HEK293 (cell line): Measurements from ENCODE around the gene PDGFC.
A peak's percentile ranks its signal among the peaks of the same experiment; 100 is the strongest.

ENCODE experiments used
- CTCF ChIA-PET: fragments of 350-600 bp; formaldehyde crosslinking; extraction: SDS; loops from one replicate; lab custom pipeline; 2021; ENCODE audit warnings: antibody characterized with exemption; lab: Yijun Ruan, JAX
- POLR2A ChIA-PET: fragments of 300-600 bp; formaldehyde crosslinking; extraction: SDS; loops from one replicate; lab custom pipeline; 2020; ENCODE audit warnings: antibody characterized with exemption, inconsistent platforms; lab: Yijun Ruan, JAX
- H3K27ac ChIP-seq: fragments of 200-500 bp; sonication (Bioruptor generic); 2 replicates; pipeline ENCODE4 v1.5.1; 2014; ENCODE audit warnings: low read depth, low read length, control low read depth, inconsistent platforms; ENCODE audit errors: extremely low read depth
- H3K36me3 ChIP-seq, 2 experiments: fragments of 200-500 bp in 1 of 2; sonication (Bioruptor generic) in 1 of 2; 1 replicate in 1 of 2; 2 replicates in 1 of 2; pipeline ENCODE4 v1.5.1; 2014 to 2017; ENCODE audit warnings: inconsistent platforms in 2 of 2, low read length in 2 of 2; ENCODE audit not compliant: control insufficient read depth in 2 of 2, insufficient read depth in 1 of 2
- H3K4me1 ChIP-seq: fragments of 200-500 bp; sonication (Bioruptor generic); 2 replicates; pipeline ENCODE4 v1.5.1; 2014; ENCODE audit warnings: mild to moderate bottlenecking, low read length, inconsistent platforms; ENCODE audit not compliant: control insufficient read depth, insufficient read depth
- H3K4me3 ChIP-seq: 2 replicates; pipeline ENCODE4 v1.5.1; 2011; ENCODE audit warnings: low read depth, mild to moderate bottlenecking, control low read depth, low read length, moderate library complexity
- H3K9me3 ChIP-seq: fragments of 200-500 bp; sonication (Bioruptor generic); 2 replicates; pipeline ENCODE4 v1.5.1; 2014; ENCODE audit warnings: low read depth, low read length, inconsistent platforms; ENCODE audit not compliant: control insufficient read depth, insufficient read depth
- MYNN ChIP-seq: fragments of 450-650 bp; formaldehyde crosslinking; IDR thresholded peaks from 2 replicates; pipeline ENCODE4 v1.5.1; 2016; ENCODE audit warnings: missing biosample characterization, missing genetic modification characterization, borderline replicate concordance
- OSR2 ChIP-seq: fragments of 450-650 bp; formaldehyde crosslinking; IDR thresholded peaks from 2 replicates; pipeline ENCODE4 v1.5.1; 2016; ENCODE audit warnings: missing biosample characterization, missing genetic modification characterization
- PRDM1 ChIP-seq: fragments of 450-650 bp; formaldehyde crosslinking; IDR thresholded peaks from 2 replicates; pipeline ENCODE4; 2016; ENCODE audit warnings: missing biosample characterization, missing genetic modification characterization
- PRDM6 ChIP-seq: fragments of 450-650 bp; formaldehyde crosslinking; IDR thresholded peaks from 2 replicates; pipeline ENCODE4 v1.5.1; 2017; ENCODE audit warnings: missing biosample characterization, missing genetic modification characterization
- ZBTB20 ChIP-seq: fragments of 450-650 bp; formaldehyde crosslinking; IDR thresholded peaks from 2 replicates; pipeline ENCODE4 v1.5.1; 2016; ENCODE audit warnings: missing biosample characterization, missing genetic modification characterization
- ZNF133 ChIP-seq: fragments of 450-650 bp; formaldehyde crosslinking; IDR thresholded peaks from 2 replicates; pipeline ENCODE4 v1.5.1; 2016; ENCODE audit warnings: missing biosample characterization, missing genetic modification characterization
- ZNF184 ChIP-seq: fragments of 450-650 bp; IDR thresholded peaks from 2 replicates; pipeline ENCODE4 v1.5.1; 2018; ENCODE audit warnings: missing biosample characterization, mild to moderate bottlenecking, missing genetic modification characterization
- ZNF23 ChIP-seq: fragments of 450-650 bp; formaldehyde crosslinking; IDR thresholded peaks from 2 replicates; pipeline ENCODE4 v1.5.1; 2016; ENCODE audit warnings: missing biosample characterization, missing genetic modification characterization, borderline replicate concordance
- ZNF311 ChIP-seq: fragments of 450-650 bp; formaldehyde crosslinking; IDR thresholded peaks from 2 replicates; pipeline ENCODE4 v1.5.1; 2017; ENCODE audit warnings: missing biosample characterization, missing genetic modification characterization, borderline replicate concordance
- ZNF335 ChIP-seq: fragments of 450-650 bp; formaldehyde crosslinking; conservative IDR thresholded peaks from 2 replicates; pipeline ENCODE4 v1.5.1; 2016; ENCODE audit warnings: missing biosample characterization, missing genetic modification characterization
- ZNF449 ChIP-seq: fragments of 450-650 bp; formaldehyde crosslinking; IDR thresholded peaks from 2 replicates; pipeline ENCODE4 v1.5.1; 2017; ENCODE audit warnings: missing biosample characterization, mild to moderate bottlenecking, missing genetic modification characterization, moderate library complexity
- ZNF513 ChIP-seq: fragments of 450-650 bp; IDR thresholded peaks from 2 replicates; pipeline ENCODE4 v1.5.1; 2018; ENCODE audit warnings: missing biosample characterization, missing genetic modification characterization
- ZNF560 ChIP-seq: fragments of 450-650 bp; formaldehyde crosslinking; IDR thresholded peaks from 2 replicates; pipeline ENCODE4 v1.5.1; 2017; ENCODE audit warnings: missing biosample characterization, missing genetic modification characterization, borderline replicate concordance
- ZNF600 ChIP-seq: fragments of 450-650 bp; formaldehyde crosslinking; IDR thresholded peaks from 2 replicates; pipeline ENCODE4 v1.5.1; 2016; ENCODE audit warnings: missing biosample characterization, missing genetic modification characterization
- ZNF654 ChIP-seq: fragments of 450-650 bp; formaldehyde crosslinking; IDR thresholded peaks from 2 replicates; pipeline ENCODE4 v1.5.1; 2016; ENCODE audit warnings: low read depth, missing biosample characterization, missing genetic modification characterization
- TF ChIP-seq, protein P1 (sequence below): fragments of 450-650 bp; formaldehyde crosslinking; IDR thresholded peaks from 2 replicates; pipeline ENCODE4 v1.5.1; 2016; ENCODE audit warnings: missing biosample characterization, missing genetic modification characterization
- TF ChIP-seq, protein P2 (sequence below): fragments of 450-650 bp; formaldehyde crosslinking; IDR thresholded peaks from 2 replicates; pipeline ENCODE4 v1.5.1; 2016; ENCODE audit warnings: missing biosample characterization, missing genetic modification characterization, low read depth

PDGFC gene

GRCh38 chr4:156970501-156971164 lies 966 bp downstream of the PDGFC start:
- CTCF ChIA-PET = interaction anchor here (0.6 to 2.1 kb wide), 6 partner anchors 12 to 833 kb away, joined by 3 to 8 read pairs (median 4); no protein-coding TSS in a partner anchor
- POLR2A ChIA-PET = interaction anchor here (1.6 kb wide), 1 partner anchor 496 kb away, joined by 4 read pairs; no protein-coding TSS in a partner anchor
- 0 out of 2 replicates have a peak, but pooled peaks have one; percentile 16 for TF ChIP-seq OSR2
- TF ChIP-seq, protein P1, sequence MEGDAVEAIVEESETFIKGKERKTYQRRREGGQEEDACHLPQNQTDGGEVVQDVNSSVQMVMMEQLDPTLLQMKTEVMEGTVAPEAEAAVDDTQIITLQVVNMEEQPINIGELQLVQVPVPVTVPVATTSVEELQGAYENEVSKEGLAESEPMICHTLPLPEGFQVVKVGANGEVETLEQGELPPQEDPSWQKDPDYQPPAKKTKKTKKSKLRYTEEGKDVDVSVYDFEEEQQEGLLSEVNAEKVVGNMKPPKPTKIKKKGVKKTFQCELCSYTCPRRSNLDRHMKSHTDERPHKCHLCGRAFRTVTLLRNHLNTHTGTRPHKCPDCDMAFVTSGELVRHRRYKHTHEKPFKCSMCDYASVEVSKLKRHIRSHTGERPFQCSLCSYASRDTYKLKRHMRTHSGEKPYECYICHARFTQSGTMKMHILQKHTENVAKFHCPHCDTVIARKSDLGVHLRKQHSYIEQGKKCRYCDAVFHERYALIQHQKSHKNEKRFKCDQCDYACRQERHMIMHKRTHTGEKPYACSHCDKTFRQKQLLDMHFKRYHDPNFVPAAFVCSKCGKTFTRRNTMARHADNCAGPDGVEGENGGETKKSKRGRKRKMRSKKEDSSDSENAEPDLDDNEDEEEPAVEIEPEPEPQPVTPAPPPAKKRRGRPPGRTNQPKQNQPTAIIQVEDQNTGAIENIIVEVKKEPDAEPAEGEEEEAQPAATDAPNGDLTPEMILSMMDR (tag by site-specific recombination) = peak; percentile 53; the same call in 1 of the 2 replicates
- TF ChIP-seq ZNF23 = no peak
- TF ChIP-seq ZNF600 (tag by site-specific recombination) = peak; percentile 69
- peak; percentile 28; the same call in 1 of the 2 replicates for TF ChIP-seq ZNF335
- peak; percentile 29; the same call in 1 of the 2 replicates for TF ChIP-seq ZBTB20 (tag by site-specific recombination)
- Histone ChIP-seq H3K36me3 (no peaks in the 10 kb centered on the region), H3K4me1 (peaks cover 10% of the 10 kb centered on the region), H3K9me3 (no peaks in the 10 kb centered on the region), H3K4me3 (peak overlapping the region; percentile 81), H3K27ac (peak overlapping the region; percentile 95)

- Histone ChIP-seq H3K27ac (peak overlapping the region; percentile 95; the same call in 1 of the 2 replicates), H3K9me3 (no peaks in the 10 kb centered on the region), H3K36me3 (no peaks in the 10 kb centered on the region), H3K4me3 (peak overlapping the region; percentile 81), H3K4me1 (peaks cover 10% of the 10 kb centered on the region)
- TF ChIP-seq ZNF513 (no peak), ZNF560 (no peak), PRDM6 (peak; percentile 48), PRDM1 (peak; percentile 69), MYNN (tag by site-specific recombination) (no peak)
- CTCF ChIA-PET = interaction anchor here (1.1 to 2.2 kb wide), 3 partner anchors 35 to 175 kb away, joined by 3 to 13 read pairs (median 5); no protein-coding TSS in a partner anchor
- POLR2A ChIA-PET = interaction anchor here (0.8 to 1.6 kb wide), 2 partner anchors 75 to 495 kb away, joined by 3 to 4 read pairs; no protein-coding TSS in a partner anchor
Observed at GRCh38 chr4:156969911-156970310, 1.7 kb downstream of the PDGFC start.

GRCh38 chr4:156969101-156969500 lies 2.5 kb downstream of the PDGFC start:
- H3K4me1 ChIP-seq = peaks cover 10% of the 10 kb centered on the region
- TF ChIP-seq ZNF311 (tag by site-specific recombination) (no peak), ZNF184 (no peak), ZNF654 (tag by site-specific recombination) (no peak), ZNF133 (tag by site-specific recombination) (no peak), ZNF449 (tag by site-specific recombination) (no peak)
- TF ChIP-seq, protein P2, sequence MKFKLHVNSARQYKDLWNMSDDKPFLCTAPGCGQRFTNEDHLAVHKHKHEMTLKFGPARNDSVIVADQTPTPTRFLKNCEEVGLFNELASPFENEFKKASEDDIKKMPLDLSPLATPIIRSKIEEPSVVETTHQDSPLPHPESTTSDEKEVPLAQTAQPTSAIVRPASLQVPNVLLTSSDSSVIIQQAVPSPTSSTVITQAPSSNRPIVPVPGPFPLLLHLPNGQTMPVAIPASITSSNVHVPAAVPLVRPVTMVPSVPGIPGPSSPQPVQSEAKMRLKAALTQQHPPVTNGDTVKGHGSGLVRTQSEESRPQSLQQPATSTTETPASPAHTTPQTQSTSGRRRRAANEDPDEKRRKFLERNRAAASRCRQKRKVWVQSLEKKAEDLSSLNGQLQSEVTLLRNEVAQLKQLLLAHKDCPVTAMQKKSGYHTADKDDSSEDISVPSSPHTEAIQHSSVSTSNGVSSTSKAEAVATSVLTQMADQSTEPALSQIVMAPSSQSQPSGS (tag by site-specific recombination) = no peak
- peak overlapping the region; percentile 81 for H3K4me3 ChIP-seq
- CTCF ChIA-PET = interaction anchor here (0.6 to 2.2 kb wide), 12 partner anchors 22 to 1760 kb away, joined by 3 to 13 read pairs (median 4); no protein-coding TSS in a partner anchor
- peak overlapping the region; percentile 1; the same call in 1 of the 2 replicates for H3K27ac ChIP-seq
- H3K36me3 ChIP-seq = no peaks in the 10 kb centered on the region
- no peaks in the 10 kb centered on the region for H3K9me3 ChIP-seq
- POLR2A ChIA-PET = interaction anchor here (0.8 to 1.0 kb wide), 2 partner anchors 18 to 76 kb away, joined by 3 to 5 read pairs; no protein-coding TSS in a partner anchor
